Dedifferentiated amniotic fluid mesenchymal stem cell (primary cell): ENCODE data around the gene TTC22.

ENCODE experiments used
- DNase-seq: peaks from one replicate; pipeline ENCODE4 v3.0.0-alpha.2; 2016; ENCODE audit errors: extremely low spot score

Gene TTC22

DNA sequence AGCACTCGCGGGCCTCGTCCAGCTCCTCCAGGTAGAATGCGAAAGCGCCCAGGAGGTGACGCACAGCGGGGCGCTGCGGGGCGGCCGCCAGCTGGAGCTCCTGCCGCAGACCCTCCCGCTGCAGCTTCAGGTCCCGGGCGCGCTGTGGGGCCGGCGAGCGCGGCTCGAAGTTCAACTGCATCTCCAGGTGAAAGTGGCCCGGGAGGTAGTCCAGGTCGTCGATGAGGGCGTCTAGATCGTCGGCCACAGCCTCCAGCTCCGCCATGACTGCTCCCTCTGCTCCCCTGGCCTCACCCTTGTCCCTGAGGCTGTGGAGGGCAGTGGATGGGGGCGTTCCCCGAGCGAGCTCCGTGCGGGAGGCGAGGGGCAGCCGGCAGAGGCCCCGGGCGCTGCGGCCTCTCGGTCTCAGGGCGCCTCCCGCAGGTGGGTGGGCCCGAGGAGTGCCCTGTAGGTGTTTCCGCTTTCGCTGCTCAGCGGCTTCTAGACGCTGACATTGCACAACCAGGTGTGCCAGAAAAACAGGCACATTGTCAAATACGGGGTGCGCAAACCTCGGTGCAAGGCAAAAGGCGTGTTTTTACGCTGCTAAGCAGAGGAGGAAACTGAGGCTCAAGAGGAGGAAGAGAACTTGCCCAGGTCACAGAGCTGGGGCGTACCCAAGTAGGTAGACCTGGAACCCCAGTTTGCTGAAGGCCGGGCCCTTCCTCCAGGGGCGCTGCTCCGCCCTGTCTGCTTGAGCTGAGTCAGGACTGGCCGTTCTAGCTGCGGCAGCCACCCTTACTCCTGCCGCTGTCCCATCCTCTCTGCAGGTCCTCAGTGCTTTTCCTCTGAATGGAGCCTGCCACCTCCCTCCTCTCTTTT is at the start of gene TTC22:
TTC22 (minus strand) TSS at position 425 of the 861 bp plus-strand sequence; CDS start at position 265, 160 bp downstream.
- no peak for DNase-seq

GRCh38 chr1:54850737-54851136 is 49.6 kb upstream of the TTC22 start:
- DNase-seq = peak; percentile 69

DNA sequence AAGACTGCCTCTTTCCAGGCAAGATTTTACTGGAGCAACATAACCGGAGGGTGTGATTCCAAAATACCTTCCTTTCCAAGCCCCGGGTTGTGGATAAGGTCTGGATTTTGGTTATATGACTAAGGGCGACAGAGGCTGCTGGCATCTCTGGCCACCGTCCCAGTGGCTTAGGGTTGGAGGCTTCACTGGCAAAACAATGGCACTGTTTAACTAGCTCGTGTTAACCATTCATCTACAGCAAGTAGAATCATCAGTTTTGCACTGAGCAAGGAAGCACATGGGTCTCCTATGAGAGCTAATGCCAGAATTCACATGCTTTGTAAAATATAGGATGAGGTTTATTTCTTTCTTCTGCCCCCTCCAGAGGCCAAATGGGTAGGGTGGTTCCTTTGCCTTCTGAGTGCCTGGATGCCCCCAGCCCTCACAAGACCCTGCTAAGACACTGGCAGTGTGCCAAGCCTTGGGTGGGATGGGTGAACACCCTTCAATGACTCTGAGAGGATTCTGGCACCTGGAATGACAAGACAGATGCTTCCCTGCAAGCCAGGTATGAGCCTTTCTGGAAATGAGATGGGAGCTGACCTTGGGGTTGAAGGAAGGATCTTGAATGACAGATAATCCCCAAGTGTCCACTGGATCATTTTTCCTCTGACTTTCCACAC is 49.1 kb upstream of the TTC22 start:
- DNase-seq = no peak

DNA sequence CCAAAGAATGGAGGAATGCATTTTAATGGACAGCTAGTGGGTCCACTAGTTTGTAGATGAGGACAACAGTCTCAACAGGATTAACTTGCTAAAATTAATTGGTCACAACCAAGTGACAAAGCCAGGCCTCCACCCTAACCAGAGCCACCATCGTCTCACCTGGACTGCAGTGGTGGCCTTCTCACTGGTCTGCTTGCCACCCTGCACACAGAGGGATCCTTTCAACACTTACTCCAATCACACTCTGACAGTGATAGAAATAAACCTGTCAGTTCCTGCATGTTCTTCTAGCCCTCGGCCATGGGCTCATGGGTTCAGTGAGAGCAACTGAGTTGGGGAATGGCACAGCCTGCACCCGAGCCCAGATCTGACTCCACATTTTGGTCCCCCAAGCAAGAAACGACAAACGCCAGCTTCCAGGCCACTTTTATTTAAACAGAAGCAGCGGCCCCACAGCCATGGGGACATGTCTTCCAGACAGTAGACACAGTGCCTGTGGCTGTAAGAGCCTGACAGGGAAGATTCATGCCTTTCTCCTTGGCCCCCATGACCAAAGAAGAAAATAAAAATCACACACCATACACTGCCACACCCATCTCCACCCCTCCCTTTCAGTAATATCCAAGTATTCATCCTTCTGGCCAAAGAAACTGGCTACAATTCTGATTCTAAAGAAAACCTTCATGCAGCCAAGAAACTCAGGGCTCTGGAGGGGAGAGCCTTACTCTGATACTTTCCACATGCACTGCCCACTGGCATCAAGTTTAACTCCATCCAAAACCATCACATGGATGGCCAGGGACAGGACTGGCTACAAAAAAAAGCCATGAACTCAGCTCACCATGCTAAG is 48.3 kb upstream of the TTC22 start:
- DNase-seq = peak; percentile 20

DNA sequence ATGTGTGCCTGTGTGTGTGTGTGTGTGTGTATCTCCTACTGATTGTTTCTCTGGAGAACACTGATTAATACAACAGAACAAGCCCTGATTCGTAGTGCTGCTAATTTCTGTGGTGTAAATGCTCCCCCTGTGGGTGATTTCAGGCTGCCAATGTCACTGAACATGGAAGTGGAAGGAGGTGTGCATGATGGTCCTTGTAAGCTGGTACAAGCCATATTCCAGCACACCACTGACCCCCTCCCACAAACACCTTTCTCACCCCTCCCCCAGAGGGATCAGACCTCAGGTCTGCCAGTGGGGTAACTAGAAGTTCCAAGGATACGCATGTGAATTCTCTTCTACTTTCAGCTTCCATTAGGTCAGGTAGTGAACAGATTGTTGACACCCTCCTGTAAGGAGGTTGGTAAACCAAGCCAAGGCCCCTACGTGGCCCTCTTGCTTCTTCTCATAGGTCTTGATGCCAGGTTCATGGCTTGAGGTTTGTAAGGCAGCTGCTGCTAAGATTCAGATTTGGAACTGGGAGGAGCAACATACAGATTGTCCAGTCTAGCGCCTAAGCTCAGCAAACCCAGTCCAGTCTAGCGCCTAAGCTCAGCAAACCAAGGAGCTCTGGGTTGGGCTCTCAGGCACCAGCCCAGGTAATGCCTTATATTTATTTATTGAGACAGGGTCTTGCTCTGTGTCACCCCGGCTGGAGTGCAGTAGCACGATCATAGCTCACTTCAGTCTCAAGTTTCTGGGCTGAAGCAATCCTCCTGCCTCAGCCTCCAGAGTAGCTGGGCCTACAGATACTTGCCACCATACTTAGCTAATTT is 47.2 kb upstream of the TTC22 start:
- DNase-seq = no peak

GRCh38 chr1:54846716-54847284 is 45.7 kb upstream of the TTC22 start:
- DNase-seq = no peak

- no peak for DNase-seq
Measured at GRCh38 chr1:54846301-54846700, 45.2 kb upstream of the TTC22 start.

GRCh38 chr1:54845772-54846171 is 44.6 kb upstream of the TTC22 start:
- no peak for DNase-seq

DNA sequence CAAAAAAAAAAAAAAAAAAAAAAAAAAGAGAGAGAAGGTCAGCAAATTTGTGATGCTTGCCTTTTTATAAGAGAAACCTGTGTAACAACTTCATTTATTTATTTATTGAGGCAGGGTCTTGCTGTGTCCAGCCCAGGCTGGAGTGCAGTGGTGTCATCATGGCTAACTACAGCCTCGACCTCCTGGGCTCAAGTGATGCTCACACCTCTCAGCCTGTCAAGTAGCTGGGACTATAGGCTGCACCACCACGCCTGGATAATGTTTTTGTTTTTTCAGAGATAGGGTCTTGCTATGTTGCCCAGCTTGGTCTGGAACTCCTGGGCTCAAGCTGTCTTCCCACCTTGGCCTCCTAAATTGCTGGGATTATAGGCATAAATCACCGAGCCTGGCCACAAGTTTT is 43.4 kb upstream of the TTC22 start:
- DNase-seq = no peak

DNA sequence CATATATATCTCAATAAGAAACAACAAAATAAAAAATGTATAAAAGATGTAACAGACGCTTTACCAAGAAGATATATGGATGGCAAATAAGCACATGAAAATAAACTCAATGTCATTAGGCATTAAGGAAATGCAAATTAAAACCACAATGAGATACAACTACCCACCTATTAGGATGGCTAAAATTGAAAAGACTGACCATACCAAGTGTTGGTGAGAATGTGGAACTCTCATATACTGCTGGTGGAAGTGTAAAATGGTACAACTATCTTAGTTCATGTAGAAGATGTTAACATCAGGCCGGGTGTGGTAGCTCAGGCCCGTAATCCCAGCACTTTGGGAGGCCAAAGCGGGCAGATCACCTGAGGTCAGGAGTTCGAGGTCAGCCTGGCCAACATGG is 42.3 kb upstream of the TTC22 start:
- DNase-seq = no peak

- DNase-seq = no peak
Measured at GRCh38 chr1:54842963-54843362, 41.8 kb upstream of the TTC22 start.

DNA sequence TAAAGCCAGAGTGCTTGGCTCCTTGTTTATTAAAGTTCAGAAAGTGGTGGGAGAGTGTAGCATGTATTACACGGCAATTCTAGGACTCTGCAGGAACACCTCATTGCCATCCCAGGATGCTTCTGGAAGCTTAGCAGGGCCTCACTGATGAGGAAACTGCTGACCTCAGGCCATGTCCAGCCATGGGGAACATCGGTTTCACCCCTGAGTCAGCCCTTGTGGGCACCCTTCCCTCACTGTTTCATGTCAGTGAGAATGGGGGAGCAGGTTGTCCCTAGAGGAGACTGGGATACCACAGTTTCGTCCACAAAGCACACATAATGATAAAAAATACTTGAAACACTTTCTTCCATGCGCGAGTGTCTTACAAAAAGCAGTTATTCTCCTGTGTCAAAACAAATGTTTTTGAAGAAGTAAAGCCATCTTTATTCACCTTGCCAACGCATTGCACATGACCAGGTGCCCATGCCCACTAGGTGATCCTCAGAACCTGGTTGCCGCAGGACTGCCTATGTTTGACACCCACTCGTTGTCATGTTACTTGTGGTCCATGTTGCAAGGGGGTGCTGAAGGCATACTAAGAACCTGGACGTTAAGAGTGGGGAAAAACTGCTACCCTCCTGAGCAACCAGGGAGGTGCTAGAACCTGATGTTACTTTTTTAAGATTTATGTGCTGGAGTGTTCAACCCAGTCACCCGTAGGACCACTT is 41.2 kb upstream of the TTC22 start:
- no peak for DNase-seq

GRCh38 chr1:54839824-54840223 is 38.7 kb upstream of the TTC22 start:
- no peak for DNase-seq

DNA sequence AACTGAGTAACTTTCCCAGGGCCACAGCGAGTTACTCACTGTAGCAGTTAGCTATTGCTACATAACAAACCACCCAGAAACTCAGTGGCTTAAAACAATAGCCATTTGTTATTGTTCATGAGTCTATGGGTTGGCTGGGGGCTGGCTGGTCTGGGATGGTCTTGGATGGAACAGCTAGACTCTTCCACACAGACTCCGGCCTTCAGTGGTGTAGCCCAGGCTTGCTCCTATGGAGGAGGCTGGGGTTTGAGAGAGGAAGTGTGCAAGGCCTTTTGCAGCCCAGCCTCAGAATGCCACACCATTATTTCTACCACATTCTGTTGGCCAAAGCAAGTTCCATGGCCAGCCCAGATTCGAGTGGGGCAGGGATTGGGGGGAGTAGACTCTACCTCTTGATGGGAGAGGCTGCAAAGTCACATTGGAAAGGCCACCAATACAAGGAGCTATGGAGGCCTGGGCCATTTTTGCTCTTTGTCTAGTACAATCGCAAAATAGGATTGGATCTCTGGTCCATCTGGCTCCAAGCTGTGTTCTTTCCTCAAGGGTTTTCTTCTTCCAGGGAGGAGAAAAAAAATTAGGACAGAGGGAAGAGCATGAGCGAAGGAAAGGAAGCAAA is 37.5 kb upstream of the TTC22 start:
- no peak for DNase-seq

DNA sequence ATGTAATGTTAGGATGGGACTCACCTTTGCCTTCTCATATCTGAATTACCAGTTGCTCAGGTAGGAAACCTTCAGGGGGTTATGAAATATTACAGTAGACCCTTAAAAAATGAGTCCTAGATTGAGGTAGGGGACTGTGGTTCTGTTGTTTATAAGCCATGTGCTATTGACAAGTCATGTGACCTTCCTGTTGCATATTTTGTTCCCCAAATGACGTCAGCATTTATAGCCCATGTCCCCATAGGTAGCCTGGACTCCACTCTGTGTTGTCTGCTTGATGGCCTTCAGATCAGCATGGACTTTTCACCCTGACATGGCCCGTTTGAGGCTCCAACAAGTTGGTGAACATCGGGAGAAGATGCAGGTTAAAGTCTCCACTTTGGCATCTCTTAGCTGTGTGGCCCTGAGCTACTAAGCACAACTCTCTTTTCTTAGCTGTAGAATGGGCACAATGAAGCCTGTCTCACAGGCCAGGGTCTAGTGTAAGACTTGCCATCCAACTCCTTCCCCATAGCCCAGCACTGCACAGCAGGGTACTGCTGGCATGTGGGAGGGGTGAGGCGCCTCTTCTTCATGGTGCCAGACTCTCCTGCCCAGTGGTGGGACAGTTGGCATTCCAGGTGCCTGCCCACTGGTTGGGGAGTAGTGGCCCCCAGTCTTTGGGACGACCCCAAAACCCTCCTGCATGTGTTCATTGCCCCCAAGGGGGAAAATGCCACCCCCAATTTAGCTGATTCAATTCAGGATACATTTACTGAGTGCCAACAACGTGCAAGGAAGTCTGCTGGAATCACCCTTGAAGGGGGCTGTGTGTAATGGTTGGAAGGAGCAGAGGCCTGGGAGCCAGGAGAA is 36.1 kb upstream of the TTC22 start:
- no peak for DNase-seq

DNA sequence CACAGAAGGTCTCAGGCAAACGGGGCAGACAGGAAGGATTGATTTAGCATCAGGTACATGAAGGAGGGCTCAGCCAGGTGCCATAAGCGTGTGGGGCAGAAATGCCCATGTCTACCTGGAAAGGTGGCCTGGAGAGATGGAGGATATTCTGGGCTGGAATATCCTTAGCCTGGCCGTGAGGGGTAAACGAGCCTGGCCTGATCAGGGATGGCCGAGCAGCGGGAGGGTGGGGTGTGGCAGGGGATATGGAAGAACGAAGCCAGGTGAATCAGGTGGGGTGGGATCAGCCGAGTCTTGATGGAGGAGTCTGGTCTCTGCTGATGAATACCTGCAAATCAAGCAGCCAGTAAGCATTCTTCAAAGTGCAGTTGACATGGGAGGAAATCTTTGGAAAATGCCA is 35.5 kb upstream of the TTC22 start:
- DNase-seq = no peak

DNA sequence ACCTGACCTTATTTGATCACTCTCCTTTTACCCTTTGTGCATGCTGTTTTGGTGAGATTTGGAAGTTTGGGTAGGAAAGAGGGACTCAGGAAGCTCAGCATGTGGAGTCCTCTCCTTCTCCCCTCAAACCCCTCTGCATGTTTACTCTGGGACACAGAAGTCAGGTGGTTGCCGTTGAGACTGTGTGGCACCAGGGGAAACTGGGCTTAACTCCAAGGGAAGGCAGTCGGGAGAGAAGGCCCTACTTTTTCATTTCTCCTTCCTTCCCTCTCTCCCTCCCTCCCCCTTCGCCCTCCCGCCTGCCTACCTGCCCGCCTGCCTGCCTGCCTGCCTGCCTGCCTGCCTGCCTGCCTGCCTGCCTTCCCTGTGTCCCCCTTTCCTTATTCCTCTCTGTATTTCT is 34.8 kb upstream of the TTC22 start:
- no peak for DNase-seq

DNA sequence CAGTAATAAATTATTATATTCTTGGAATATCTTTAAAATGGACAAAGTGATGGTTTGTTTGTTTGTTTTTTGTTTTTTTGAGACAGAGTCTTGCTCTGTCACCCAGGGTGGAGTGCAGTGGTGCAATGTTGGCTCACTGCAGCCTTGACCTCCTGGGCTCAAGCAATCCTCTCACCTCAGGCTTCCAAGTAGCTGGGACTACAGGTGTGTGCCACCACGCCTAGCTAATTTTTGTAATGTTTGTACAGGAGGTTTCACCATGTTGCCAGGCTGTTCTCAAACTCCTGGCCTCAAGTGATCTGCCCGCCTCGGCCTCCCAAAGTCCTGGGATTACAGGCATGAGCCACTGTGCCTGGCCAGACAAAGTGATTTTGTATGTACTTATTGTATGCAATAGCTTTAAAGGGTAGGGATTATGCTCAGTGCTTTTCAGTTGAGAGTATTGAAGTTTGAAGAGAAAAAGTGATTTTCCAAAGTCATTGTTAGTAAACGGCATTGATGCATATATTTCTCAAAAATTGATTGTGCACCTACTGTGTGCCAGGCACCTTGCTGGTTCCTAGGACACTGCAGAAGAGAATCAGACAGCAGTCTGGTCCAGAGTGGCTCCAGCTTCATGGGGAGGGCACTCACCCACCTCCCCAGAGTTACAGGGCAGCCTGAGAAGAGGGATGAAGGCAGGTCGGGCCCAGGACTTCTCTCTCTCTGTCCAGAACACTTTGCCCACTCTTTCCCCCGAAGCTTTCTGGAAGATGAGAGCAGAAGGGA is 34.2 kb upstream of the TTC22 start:
- DNase-seq = no peak
